Tibial nerve (tissue), 4 donors: Measurements from ENCODE around the gene ATP6V1C2.

Experiments used
- EP300 ChIP-seq, 2 donors: sonication (generic); formaldehyde crosslinking; IDR thresholded peaks; one replicate each; pipeline ENCODE4 v1.6.1; 2017; ENCODE audit warnings: antibody characterized with exemption in 2 of 2, mild to moderate bottlenecking in 1 of 2
- POLR2A ChIP-seq, 2 donors: fragments of 450-650 bp; IDR thresholded peaks; one replicate each; pipeline ENCODE4 v1.6.1; 2017; ENCODE audit warnings: antibody characterized with exemption in 2 of 2, mild to moderate bottlenecking in 2 of 2, moderate library complexity in 2 of 2
- TF ChIP-seq, protein P1 (sequence below), 5 experiments: fragments of 200-600 bp in 3 of 5; fragments of 450-650 bp in 2 of 5; sonication (generic) in 3 of 5; IDR thresholded peaks; one replicate each; pipeline ENCODE4 v1.5.1; 2016 to 2019; ENCODE audit warnings: antibody characterized with exemption in 5 of 5, mild to moderate bottlenecking in 3 of 5, moderate library complexity in 2 of 5

DNA sequence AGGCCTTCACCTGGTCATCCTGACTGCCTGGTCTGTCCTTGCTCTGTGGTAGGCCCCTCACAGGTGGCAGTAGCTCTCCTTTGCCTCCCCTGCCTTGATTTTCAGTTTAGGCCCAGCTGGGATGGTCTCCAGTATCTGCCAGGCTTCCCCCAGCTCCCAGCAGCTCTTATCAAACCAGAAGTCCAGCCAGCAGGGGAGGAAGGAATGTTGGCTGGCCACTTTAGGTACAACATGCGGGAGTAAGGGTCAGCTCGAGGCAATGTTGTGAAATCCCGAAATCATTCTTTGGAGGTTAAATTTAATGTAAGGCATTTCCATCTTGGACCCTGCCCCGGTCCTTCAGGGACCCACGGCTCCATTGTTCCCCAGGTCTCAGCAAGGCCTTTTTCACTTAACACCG is 16.8 kb downstream of the ATP6V1C2 start:
- TF ChIP-seq, protein P1, sequence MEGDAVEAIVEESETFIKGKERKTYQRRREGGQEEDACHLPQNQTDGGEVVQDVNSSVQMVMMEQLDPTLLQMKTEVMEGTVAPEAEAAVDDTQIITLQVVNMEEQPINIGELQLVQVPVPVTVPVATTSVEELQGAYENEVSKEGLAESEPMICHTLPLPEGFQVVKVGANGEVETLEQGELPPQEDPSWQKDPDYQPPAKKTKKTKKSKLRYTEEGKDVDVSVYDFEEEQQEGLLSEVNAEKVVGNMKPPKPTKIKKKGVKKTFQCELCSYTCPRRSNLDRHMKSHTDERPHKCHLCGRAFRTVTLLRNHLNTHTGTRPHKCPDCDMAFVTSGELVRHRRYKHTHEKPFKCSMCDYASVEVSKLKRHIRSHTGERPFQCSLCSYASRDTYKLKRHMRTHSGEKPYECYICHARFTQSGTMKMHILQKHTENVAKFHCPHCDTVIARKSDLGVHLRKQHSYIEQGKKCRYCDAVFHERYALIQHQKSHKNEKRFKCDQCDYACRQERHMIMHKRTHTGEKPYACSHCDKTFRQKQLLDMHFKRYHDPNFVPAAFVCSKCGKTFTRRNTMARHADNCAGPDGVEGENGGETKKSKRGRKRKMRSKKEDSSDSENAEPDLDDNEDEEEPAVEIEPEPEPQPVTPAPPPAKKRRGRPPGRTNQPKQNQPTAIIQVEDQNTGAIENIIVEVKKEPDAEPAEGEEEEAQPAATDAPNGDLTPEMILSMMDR (IDR thresholded peaks at IDR 0.05), result no peak
- no peak for TF ChIP-seq EP300 (IDR thresholded peaks at IDR 0.05)
- TF ChIP-seq POLR2A (IDR thresholded peaks at IDR 0.05), result no peak
